Thyroid gland (tissue), 4 donors: ENCODE data around the gene UBE2J1.

Experiments used
- CTCF ChIP-seq, 6 experiments: fragments of 200-600 bp in 3 of 6; fragments of 450-650 bp in 3 of 6; sonication (generic) in 3 of 6; IDR thresholded peaks; one replicate each; pipeline ENCODE4 v1.5.1; 2016 to 2019; ENCODE audit warnings: antibody characterized with exemption in 6 of 6, mild to moderate bottlenecking in 2 of 6, inconsistent platforms in 1 of 6, moderate library complexity in 1 of 6
- POLR2A ChIP-seq, 2 donors: fragments of 450-650 bp; IDR thresholded peaks; one replicate each; pipeline ENCODE4 v1.6.1; 2017; ENCODE audit warnings: antibody characterized with exemption in 2 of 2, mild to moderate bottlenecking in 2 of 2, moderate library complexity in 1 of 2

- TF ChIP-seq CTCF (IDR thresholded peaks at IDR 0.05) (no peak), POLR2A (IDR thresholded peaks at IDR 0.05) (no peak)
These were observed 48.4 kb upstream of the UBE2J1 start for GRCh38 chr6:89400912-89401399.
